Astrocyte (in vitro differentiated cells and primary cell): ENCODE data around the gene ZDHHC17. TPM values are rescaled to one million over a fixed set of nuclear protein-coding genes. Genes with fewer than 3 reads are reported as not detected.
A peak's percentile ranks its signal among the peaks of the same experiment; 100 is the strongest.

ENCODE experiments used
- DNase-seq: peaks from one replicate; pipeline ENCODE4 v3.0.0-alpha.2; 2010; ENCODE audit warnings: low read depth
- FAIRE-seq: peaks from 2 replicates; lab custom pipeline; 2011; peaks lifted over from hg19 to GRCh38; lab: Jason Lieb, UNC
- H2AFZ ChIP-seq: 2 replicates; pipeline ENCODE4 v1.6.0; 2012; ENCODE audit warnings: low read depth, low read length, inconsistent platforms
- H3K27ac ChIP-seq: 2 replicates; pipeline ENCODE4 v1.5.1; 2011; ENCODE audit warnings: low read depth, low read length, inconsistent platforms
- H3K27me3 ChIP-seq: 2 replicates; pipeline ENCODE4 v1.6.0; 2011; ENCODE audit warnings: low read length, inconsistent platforms; ENCODE audit not compliant: insufficient read depth
- H3K36me3 ChIP-seq: 2 replicates; pipeline ENCODE4 v1.5.1; 2011; ENCODE audit warnings: low read length, inconsistent platforms; ENCODE audit not compliant: insufficient read depth
- H3K4me1 ChIP-seq: 2 replicates; pipeline ENCODE4 v1.5.1; 2011; ENCODE audit warnings: low read length, inconsistent platforms; ENCODE audit not compliant: insufficient read depth
- H3K4me2 ChIP-seq: 2 replicates; pipeline ENCODE4 v1.6.0; 2012; ENCODE audit warnings: low read length, inconsistent platforms
- H3K4me3 ChIP-seq: 2 replicates; pipeline ENCODE4 v1.5.1; 2011; ENCODE audit warnings: low read depth, mild to moderate bottlenecking, low read length, inconsistent platforms; ENCODE audit not compliant: insufficient read depth
- H3K79me2 ChIP-seq: 2 replicates; pipeline ENCODE4 v1.6.0; 2012; ENCODE audit warnings: mild to moderate bottlenecking, low read length, inconsistent platforms; ENCODE audit not compliant: insufficient read depth
- H3K9ac ChIP-seq: 2 replicates; pipeline ENCODE4 v1.6.0; 2012; ENCODE audit warnings: mild to moderate bottlenecking, low read length, inconsistent platforms
- H3K9me3 ChIP-seq: 2 replicates; pipeline ENCODE4 v1.5.1; 2012; ENCODE audit warnings: low read depth, mild to moderate bottlenecking, low read length, inconsistent platforms; ENCODE audit not compliant: insufficient read depth
- H4K20me1 ChIP-seq: 2 replicates; pipeline ENCODE4 v1.6.0; 2012; ENCODE audit warnings: low read length, inconsistent platforms; ENCODE audit not compliant: insufficient read depth
- H3K27ac Mint-ChIP-seq: one replicate; pipeline ENCODE4 v1.8.0; 2021; ENCODE audit warnings: mild to moderate bottlenecking, mixed read lengths; ENCODE audit not compliant: unreplicated experiment
- H3K27me3 Mint-ChIP-seq: one replicate; pipeline ENCODE4 v1.8.0; 2021; ENCODE audit warnings: low read depth, mixed read lengths; ENCODE audit not compliant: unreplicated experiment
- H3K36me3 Mint-ChIP-seq: one replicate; pipeline ENCODE4 v1.8.0; 2021; ENCODE audit warnings: low read depth, mixed read lengths; ENCODE audit not compliant: unreplicated experiment
- H3K4me1 Mint-ChIP-seq: one replicate; pipeline ENCODE4 v1.8.0; 2021; ENCODE audit warnings: low read depth, mixed read lengths; ENCODE audit not compliant: unreplicated experiment
- H3K4me3 Mint-ChIP-seq: one replicate; pipeline ENCODE4 v1.8.0; 2021; ENCODE audit warnings: mild to moderate bottlenecking, moderate library complexity, mixed read lengths; ENCODE audit not compliant: unreplicated experiment
- H3K9me3 Mint-ChIP-seq: one replicate; pipeline ENCODE4 v1.8.0; 2021; ENCODE audit warnings: mild to moderate bottlenecking, mixed read lengths; ENCODE audit not compliant: unreplicated experiment
- CTCF ChIP-seq: IDR thresholded peaks from 2 replicates; pipeline ENCODE4 v1.5.1; 2011; ENCODE audit warnings: low read depth, mild to moderate bottlenecking, inconsistent platforms, low read length, moderate library complexity; ENCODE audit not compliant: insufficient read depth
- EZH2 ChIP-seq: IDR thresholded peaks from 2 replicates; pipeline ENCODE4 v1.6.1; 2012; ENCODE audit warnings: mild to moderate bottlenecking, low read length, inconsistent platforms; ENCODE audit not compliant: insufficient read depth
- total RNA-seq: library from RNA; stranded (reverse); gene quantifications from 2 replicates; pipeline ENCODE4 v1.2.1, GENCODE V29; 2021

The ZDHHC17 gene
- total RNA-seq, 1 donor from 2014 or later: 77.5 TPM

- H3K27ac ChIP-seq: no peak overlapping the region
- H3K36me3 ChIP-seq: peaks cover 36% of the 10 kb centered on the region
- no peak overlapping the region for H3K27ac Mint-ChIP-seq
Observed at GRCh38 chr12:76810671-76811419, 46.9 kb downstream of the ZDHHC17 start.

GRCh38 chr12:76811976-76812375, 48.1 kb downstream of the ZDHHC17 start:
- Histone ChIP-seq H3K4me1 (no peaks in the 10 kb centered on the region), H3K9ac (no peak overlapping the region), H3K79me2 (no peaks in the 10 kb centered on the region), H4K20me1 (peaks cover 3% of the 10 kb centered on the region), H3K27ac (no peak overlapping the region), H3K27me3 (no peaks in the 10 kb centered on the region), H3K9me3 (no peaks in the 10 kb centered on the region), H3K4me3 (no peak overlapping the region), H3K4me2 (no peak overlapping the region), H2AFZ (no peak overlapping the region), H3K36me3 (peaks cover 30% of the 10 kb centered on the region)
- H3K9me3 Mint-ChIP-seq: no peaks in the 10 kb centered on the region
- no peak overlapping the region for H3K4me3 Mint-ChIP-seq
- no peak for FAIRE-seq
- no peak for DNase-seq
- H3K27ac Mint-ChIP-seq: peak overlapping the region; percentile 83
- peaks cover 10% of the 10 kb centered on the region for H3K36me3 Mint-ChIP-seq
- TF ChIP-seq EZH2 (no peak), CTCF (no peak)
- H3K4me1 Mint-ChIP-seq: peaks cover 6% of the 10 kb centered on the region
- H3K27me3 Mint-ChIP-seq: no peaks in the 10 kb centered on the region

More at GRCh38 chr12:76810671-76811419, 46.9 kb downstream of the ZDHHC17 start:
- no peak overlapping the region for H3K9ac ChIP-seq
- H2AFZ ChIP-seq: no peak overlapping the region
- Mint-ChIP-seq H3K27me3 (no peaks in the 10 kb centered on the region), H3K9me3 (no peaks in the 10 kb centered on the region), H3K4me3 (no peak overlapping the region), H3K4me1 (peaks cover 6% of the 10 kb centered on the region), H3K36me3 (peaks cover 14% of the 10 kb centered on the region)
- no peaks in the 10 kb centered on the region for H3K4me1 ChIP-seq
- no peaks in the 10 kb centered on the region for H3K27me3 ChIP-seq
- peaks cover 3% of the 10 kb centered on the region for H4K20me1 ChIP-seq
- no peaks in the 10 kb centered on the region for H3K79me2 ChIP-seq
- H3K4me3 ChIP-seq: no peak overlapping the region
- H3K4me2 ChIP-seq: no peak overlapping the region
- TF ChIP-seq EZH2: no peak
- no peak for TF ChIP-seq CTCF
- peak; percentile 13 for FAIRE-seq
- no peak for DNase-seq
- no peaks in the 10 kb centered on the region for H3K9me3 ChIP-seq

- Histone ChIP-seq H3K9me3 (no peaks in the 10 kb centered on the region), H2AFZ (no peak overlapping the region), H3K4me3 (no peak overlapping the region), H3K9ac (no peak overlapping the region), H3K79me2 (no peaks in the 10 kb centered on the region), H3K27ac (no peak overlapping the region), H3K4me2 (no peak overlapping the region), H3K36me3 (peaks cover 27% of the 10 kb centered on the region), H3K4me1 (no peaks in the 10 kb centered on the region), H3K27me3 (no peaks in the 10 kb centered on the region), H4K20me1 (peaks cover 3% of the 10 kb centered on the region)
- no peak overlapping the region for H3K4me3 Mint-ChIP-seq
- peaks cover 10% of the 10 kb centered on the region for H3K36me3 Mint-ChIP-seq
- DNase-seq (peak; percentile 22), FAIRE-seq (no peak)
- TF ChIP-seq EZH2: no peak
- TF ChIP-seq CTCF: no peak
- no peaks in the 10 kb centered on the region for H3K27me3 Mint-ChIP-seq
- H3K27ac Mint-ChIP-seq: no peak overlapping the region
- peaks cover 6% of the 10 kb centered on the region for H3K4me1 Mint-ChIP-seq
- H3K9me3 Mint-ChIP-seq: no peaks in the 10 kb centered on the region
Observed at GRCh38 chr12:76813265-76813664, 49.4 kb downstream of the ZDHHC17 start.
